Adipocyte (in vitro differentiated cells): ENCODE results near the gene INTS3.
"Not testable (repeated sequence)": the region's sequence is repeated elsewhere in the genome, so short reads cannot be mapped to it uniquely, and the experiment has no call there.

Experiments
- DNase-seq: peaks from one replicate; pipeline ENCODE4 v3.0.0-alpha.2; 2015; ENCODE audit warnings: low read depth
- H3K27me3 ChIP-seq: replicated peaks from 2 replicates; pipeline ENCODE4 v1.7.0; 2013; ENCODE audit warnings: mild to moderate bottlenecking, low read length, moderate library complexity; ENCODE audit not compliant: control insufficient read depth, insufficient read depth
- H3K36me3 ChIP-seq: 2 replicates; pipeline ENCODE4 v1.7.0; 2013; ENCODE audit warnings: low read length, mild to moderate bottlenecking, moderate library complexity; ENCODE audit not compliant: control insufficient read depth, insufficient read depth, severe bottlenecking
- H3K4me1 ChIP-seq: 2 replicates; pipeline ENCODE4 v1.7.0; 2013; ENCODE audit warnings: mild to moderate bottlenecking, low read length, moderate library complexity; ENCODE audit not compliant: control insufficient read depth, insufficient read depth
- H3K4me3 ChIP-seq: 2 replicates; pipeline ENCODE4 v1.7.0; 2013; ENCODE audit warnings: mild to moderate bottlenecking, low read length, moderate library complexity
- H3K9ac ChIP-seq: 2 replicates; pipeline ENCODE4 v1.7.0; 2013; ENCODE audit warnings: mild to moderate bottlenecking, low read length, moderate library complexity
- H3K9me3 ChIP-seq: 2 replicates; pipeline ENCODE4 v1.7.0; 2013; ENCODE audit warnings: mild to moderate bottlenecking, low read length, moderate library complexity; ENCODE audit not compliant: control insufficient read depth

Gene INTS3

DNA sequence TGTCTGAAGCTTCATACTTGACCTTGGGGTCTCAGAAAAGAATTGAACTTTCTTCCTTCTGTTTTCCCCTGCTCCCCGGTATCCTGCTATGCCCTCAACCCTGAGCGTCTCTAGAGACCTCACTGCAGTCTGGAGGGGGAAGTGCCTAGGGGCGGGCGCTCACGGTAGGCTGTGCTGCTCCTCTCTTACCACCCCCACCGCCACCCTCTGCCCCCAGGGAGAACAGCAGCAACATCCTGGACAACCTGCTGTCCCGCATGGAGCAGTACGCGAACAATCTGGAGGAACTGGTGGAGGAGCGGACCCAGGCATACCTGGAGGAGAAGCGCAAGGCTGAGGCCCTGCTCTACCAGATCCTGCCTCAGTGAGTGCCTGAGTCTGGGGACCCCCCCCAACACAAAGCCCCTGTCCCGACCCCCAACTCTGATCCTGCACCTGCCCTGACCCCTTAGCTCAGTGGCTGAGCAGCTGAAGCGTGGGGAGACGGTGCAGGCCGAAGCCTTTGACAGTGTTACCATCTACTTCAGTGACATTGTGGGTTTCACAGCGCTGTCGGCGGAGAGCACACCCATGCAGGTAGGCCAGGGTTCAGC, 39.0 kb upstream of the INTS3 start:
- H3K27me3 ChIP-seq = no peaks in the 10 kb centered on the region
- peaks cover 13% of the 10 kb centered on the region for H3K4me1 ChIP-seq
- no peak overlapping the region for H3K4me3 ChIP-seq
- DNase-seq = no peak
- H3K9ac ChIP-seq = no peak overlapping the region
- no peaks in the 10 kb centered on the region for H3K9me3 ChIP-seq
- H3K36me3 ChIP-seq = peaks cover 80% of the 10 kb centered on the region

DNA sequence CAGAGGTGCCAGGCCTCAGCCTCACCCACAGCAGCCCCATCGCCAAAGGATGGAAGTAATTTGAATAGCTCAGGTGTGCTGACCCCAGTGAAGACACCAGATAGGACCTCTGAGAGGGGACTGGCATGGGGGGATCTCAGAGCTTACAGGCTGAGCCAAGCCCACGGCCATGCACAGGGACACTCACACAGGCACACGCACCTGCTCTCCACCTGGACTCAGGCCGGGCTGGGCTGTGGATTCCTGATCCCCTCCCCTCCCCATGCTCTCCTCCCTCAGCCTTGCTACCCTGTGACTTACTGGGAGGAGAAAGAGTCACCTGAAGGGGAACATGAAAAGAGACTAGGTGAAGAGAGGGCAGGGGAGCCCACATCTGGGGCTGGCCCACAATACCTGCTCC, 34.4 kb upstream of the INTS3 start:
- H3K4me3 ChIP-seq = no peak overlapping the region
- H3K36me3 ChIP-seq = peaks cover 39% of the 10 kb centered on the region
- no peaks in the 10 kb centered on the region for H3K27me3 ChIP-seq
- H3K9me3 ChIP-seq = no peaks in the 10 kb centered on the region
- H3K9ac ChIP-seq = no peak overlapping the region
- H3K4me1 ChIP-seq = peaks cover 28% of the 10 kb centered on the region
- no peak for DNase-seq

DNA sequence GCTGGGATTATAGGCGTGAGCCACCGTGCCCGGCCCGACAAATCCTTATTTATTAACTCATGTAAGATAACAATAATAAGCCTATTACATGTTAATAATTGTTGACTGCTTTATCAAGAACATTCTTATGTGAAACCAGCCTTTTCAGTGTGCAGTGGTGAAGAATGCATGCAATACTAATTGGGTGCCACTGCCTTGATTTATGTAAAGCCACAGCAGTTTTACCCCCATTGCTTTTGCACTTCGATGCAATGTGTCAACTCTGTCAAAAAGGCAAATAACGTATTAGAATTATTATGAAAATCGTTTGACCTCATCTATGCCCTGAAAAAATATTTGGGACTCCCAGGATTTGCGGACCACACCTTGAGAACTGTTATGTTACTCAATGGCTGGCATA, 31.1 kb upstream of the INTS3 start:
- Histone ChIP-seq H3K4me3 (no peak overlapping the region), H3K4me1 (peaks cover 43% of the 10 kb centered on the region), H3K9ac (peak overlapping the region; percentile 50), H3K36me3 (peaks cover 11% of the 10 kb centered on the region), H3K27me3 (no peaks in the 10 kb centered on the region), H3K9me3 (no peaks in the 10 kb centered on the region)
- no peak for DNase-seq

DNA sequence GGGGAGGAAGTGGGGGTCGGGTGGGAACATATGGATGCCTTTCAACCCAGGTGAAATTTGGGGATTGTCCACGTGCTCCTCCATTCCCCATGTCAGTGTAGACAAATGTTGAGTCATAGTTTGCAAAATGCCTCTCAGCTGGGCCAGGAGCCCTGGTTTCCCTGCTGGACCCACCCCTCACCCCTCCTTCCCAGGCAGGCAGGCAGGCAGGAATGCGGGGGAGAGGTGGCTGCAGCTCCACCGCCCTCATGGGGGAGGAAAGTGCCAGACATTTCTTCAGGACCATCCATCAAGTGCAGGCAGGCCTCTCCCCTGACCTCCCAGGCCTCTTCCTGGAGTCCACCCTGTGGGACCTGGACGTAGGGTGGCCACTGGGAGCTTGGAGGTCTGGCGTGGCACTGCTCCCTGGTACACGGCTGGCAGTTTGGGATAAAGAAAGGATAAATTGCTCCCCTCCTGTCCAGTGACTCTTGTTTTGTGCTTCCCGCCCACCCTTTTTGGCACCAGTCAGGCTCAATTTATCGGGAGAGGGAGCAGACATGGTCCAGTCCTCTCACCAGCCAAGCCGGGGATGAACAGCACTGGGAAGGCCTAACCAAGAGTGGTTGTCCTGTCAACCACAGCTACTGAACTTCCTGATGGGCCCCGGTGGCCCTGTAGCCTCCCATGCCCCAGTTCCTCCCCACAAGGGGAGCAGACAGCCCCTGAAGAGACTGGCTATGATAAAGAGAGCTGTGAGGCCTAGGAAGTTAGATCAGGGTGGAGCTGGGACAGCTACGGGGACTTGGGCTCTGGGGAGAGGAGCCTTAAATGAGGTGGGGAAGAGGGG, 30.4 kb upstream of the INTS3 start:
- Histone ChIP-seq H3K4me3 (no peak overlapping the region), H3K9me3 (no peaks in the 10 kb centered on the region), H3K36me3 (peaks cover 11% of the 10 kb centered on the region), H3K4me1 (peaks cover 40% of the 10 kb centered on the region), H3K9ac (peak overlapping the region; percentile 89), H3K27me3 (no peaks in the 10 kb centered on the region)
- no peak for DNase-seq

DNA sequence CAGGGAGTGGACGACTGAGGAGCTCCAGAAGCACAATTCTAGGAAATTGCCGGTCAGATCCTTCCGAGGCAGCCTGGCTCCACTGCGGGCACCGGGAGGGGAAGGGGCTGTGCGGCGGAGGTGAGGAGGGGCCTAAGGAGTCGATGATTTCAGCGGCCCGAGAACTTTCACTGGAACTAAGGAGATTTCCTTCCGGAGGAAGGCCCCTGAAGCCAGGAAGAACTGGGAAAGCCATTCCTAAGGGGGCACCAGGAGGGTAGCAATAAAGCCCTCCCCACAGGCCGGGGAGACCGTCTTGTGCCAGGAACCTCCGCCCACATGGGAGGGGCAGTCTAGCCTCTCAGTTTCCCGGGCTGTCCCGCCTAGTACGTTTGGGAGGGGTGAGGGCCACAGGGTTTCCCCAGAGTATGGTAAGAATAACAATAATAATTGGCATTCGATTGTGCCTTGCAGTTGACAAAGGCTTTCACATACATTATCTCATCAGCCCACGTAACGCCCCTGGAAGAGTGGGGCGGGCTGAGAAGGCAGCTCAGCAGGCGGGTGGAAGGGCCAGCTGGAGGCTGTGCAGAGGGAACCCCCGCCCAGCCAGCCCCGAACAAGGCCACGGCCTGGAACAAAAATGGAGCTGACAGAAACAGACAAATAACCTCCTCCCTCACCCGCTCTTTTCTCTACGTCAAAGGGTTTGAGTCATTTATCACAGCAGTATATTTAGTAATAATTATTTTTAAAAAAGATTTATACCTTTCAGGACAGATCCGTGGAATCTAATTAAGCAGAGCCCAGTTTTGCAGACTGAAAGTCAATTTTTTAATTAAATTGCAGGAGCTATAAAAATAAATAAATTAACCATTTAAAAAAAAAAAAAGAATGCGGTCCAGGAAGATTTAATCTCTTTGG, 29.6 kb upstream of the INTS3 start:
- Histone ChIP-seq H3K27me3 (no peaks in the 10 kb centered on the region), H3K9me3 (no peaks in the 10 kb centered on the region), H3K36me3 (peaks cover 4% of the 10 kb centered on the region), H3K4me3 (peak overlapping the region; percentile 55), H3K9ac (peak overlapping the region; percentile 89), H3K4me1 (peaks cover 40% of the 10 kb centered on the region)
- no peak for DNase-seq

DNA sequence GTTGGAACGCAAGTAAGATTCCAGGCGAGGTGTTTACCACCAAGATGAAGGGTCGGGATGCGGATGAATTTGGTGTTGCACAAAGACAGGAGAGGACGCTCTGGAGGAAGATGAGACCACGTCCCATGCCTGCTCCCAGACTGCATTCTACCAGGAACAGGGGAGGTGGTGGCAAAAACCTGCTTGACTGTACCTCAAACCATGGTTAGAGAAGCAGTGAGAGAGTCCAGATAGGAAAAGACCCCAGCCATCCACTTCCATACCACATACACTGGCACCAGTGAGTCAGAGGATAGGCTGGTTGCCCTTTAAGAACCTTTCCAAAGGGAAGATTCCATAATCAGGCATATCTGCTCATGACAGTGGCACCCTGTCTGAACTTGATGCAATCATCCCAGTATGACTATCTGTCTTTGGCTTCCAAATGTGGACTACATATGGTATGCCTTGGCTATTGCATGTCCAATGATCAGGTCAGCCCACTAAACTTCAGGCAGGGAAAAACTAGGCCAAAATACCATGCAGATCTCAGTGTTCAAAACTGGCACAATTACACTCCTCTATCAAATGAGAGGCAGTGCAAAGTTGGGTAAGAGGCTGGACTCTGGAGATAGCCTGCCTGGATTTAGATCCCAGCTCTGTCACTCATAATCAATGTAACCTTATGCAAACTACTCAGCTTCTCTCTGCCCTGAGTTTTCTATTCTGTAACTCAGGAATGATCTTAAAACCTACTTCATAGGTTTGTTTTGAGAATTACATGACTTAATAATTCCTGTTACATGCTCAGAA, 28.7 kb upstream of the INTS3 start:
- Histone ChIP-seq H3K4me3 (peak overlapping the region; percentile 55), H3K36me3 (no peaks in the 10 kb centered on the region), H3K4me1 (peaks cover 40% of the 10 kb centered on the region), H3K9me3 (no peaks in the 10 kb centered on the region), H3K9ac (peak overlapping the region; percentile 89), H3K27me3 (no peaks in the 10 kb centered on the region)
- DNase-seq = peak; percentile 17

DNA sequence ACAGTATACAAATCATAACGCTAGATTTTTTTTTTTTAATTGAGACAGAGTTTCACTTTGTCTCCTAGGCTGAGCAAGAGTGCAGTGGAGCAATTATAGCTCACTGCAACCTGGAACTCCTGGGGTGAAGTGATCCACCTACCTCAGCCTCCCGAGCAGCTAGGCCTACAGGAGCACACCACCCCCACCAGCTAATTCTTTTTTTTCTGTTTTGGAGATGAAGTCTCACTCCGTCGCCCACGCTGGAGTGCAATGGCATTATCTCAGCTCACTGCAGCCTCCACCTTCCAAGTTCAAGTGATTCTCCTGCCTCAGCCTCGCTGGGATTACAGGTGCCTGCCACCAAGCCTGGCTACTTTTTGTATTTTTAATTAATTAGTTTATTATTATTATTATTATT, 28.1 kb upstream of the INTS3 start:
- peak overlapping the region; percentile 19 for H3K4me3 ChIP-seq
- no peaks in the 10 kb centered on the region for H3K36me3 ChIP-seq
- no peak for DNase-seq
- H3K9ac ChIP-seq = peak overlapping the region; percentile 79
- H3K9me3 ChIP-seq = no peaks in the 10 kb centered on the region
- H3K27me3 ChIP-seq = no peaks in the 10 kb centered on the region
- peaks cover 40% of the 10 kb centered on the region for H3K4me1 ChIP-seq

DNA sequence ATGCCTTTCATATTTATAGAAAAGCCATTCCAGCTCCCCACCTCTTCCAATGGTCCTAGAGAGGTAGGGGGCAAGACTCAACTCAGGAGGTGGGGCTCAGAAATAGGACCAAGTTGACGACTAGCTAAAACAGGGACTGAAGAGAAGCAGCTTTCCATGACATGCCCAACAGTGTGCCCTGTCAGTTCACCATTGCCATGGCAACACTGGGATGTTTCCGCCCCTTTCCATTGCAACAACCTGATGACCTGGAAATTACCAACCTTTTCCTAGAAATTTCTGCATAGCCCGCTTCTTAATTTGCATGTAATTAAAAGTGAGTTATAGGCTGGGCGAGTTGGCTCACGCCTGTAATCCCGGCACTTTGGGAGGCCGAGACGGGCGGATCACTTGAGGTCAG, 22.4 kb upstream of the INTS3 start:
- H3K4me3 ChIP-seq = no peak overlapping the region
- peaks cover 11% of the 10 kb centered on the region for H3K4me1 ChIP-seq
- DNase-seq = no peak
- H3K36me3 ChIP-seq = no peaks in the 10 kb centered on the region
- H3K27me3 ChIP-seq = no peaks in the 10 kb centered on the region
- H3K9me3 ChIP-seq = no peaks in the 10 kb centered on the region
- no peak overlapping the region for H3K9ac ChIP-seq

DNA sequence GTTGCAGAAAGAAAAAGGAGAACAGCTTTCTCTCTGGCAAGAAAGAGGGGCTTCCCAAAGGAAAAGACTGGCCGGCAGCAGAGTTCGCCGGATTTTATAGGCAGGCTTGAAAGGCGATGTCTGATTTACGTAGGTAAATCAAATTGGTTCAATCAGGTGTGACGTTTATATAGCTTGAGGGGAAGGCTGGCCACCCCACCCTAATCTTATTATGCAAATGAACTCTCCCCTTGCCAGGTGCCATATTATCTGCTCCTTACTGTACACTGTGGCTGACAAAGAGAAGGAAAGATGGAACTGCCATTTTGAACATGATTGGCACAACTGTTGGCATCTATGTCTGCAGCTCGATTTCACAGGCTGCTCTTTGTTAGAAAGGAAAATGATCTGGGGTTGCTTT, 16.8 kb upstream of the INTS3 start:
- Histone ChIP-seq H3K27me3 (no peaks in the 10 kb centered on the region), H3K4me3 (no peak overlapping the region), H3K9ac (no peak overlapping the region), H3K4me1 (peaks cover 6% of the 10 kb centered on the region), H3K36me3 (no peaks in the 10 kb centered on the region), H3K9me3 (no peaks in the 10 kb centered on the region)
- DNase-seq = no peak

DNA sequence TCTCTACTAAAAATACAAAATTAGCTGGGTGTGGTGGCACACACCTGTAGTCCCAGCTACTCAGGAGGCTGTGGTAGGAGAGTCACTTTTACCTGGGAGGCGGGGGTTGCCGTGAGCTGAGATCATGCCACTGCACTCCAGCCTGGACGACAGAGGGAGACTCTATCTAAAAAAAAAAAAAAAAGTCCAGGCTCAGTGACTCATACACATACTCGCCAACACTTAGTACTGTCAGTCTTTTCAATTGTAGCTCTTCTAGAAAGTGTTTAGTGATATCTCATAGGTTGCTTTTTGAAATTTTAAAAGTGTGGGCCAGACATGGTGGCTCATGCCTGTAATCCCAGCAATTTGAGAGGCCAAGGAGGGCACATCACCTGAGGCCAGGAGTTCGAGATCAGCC, 11.6 kb upstream of the INTS3 start:
- H3K4me1 ChIP-seq, H3K27me3 ChIP-seq, DNase-seq, H3K4me3 ChIP-seq, H3K9me3 ChIP-seq, H3K36me3 ChIP-seq, H3K9ac ChIP-seq: not testable (repeated sequence)
